K562 (cell line): ENCODE data around the gene ZNF407. TPM values are rescaled to one million over a fixed set of nuclear protein-coding genes. Genes with fewer than 3 reads are reported as not detected.
"Not testable (repeated sequence)": the region's sequence is repeated elsewhere in the genome, so short reads cannot be mapped to it uniquely, and the experiment has no call there.

Experiments used
- ATAC-seq: fragments of 200-7000 bp; cut with Tn5 transposase; 3 replicates; pipeline ENCODE4 v1.9.1; 2020; ENCODE audit warnings: moderate library complexity
- BruUV-seq: library from RNA; stranded (reverse); fragments of 400-500 nt; replicated peaks from 2 replicates; lab custom pipeline; 2021; lab: Mats Ljungman, UMichigan
- CTCF ChIA-PET: fragments of 300-600 bp; formaldehyde crosslinking; extraction: SDS; loops from one replicate; lab custom pipeline; 2021; ENCODE audit warnings: low intra/inter-chr PET ratio; lab: Yijun Ruan, JAX
- POLR2A ChIA-PET: fragments of 300-600, 350-650 bp; sonication (Branson Sonifier 250); formaldehyde crosslinking; extraction: SDS; loops from one replicate; lab custom pipeline; 2021; ENCODE audit warnings: antibody characterized with exemption, inconsistent platforms; lab: Yijun Ruan, JAX
- DNase-seq, 4 experiments: peaks; one replicate each; pipeline versions ENCODE4 v3.0.0 to v3.0.0-alpha.2; 2011 to 2018; ENCODE audit warnings: low spot score in 3 of 4, mixed read lengths in 3 of 4; ENCODE audit errors: extremely low read depth in 1 of 4
- FAIRE-seq: peaks from 2 replicates; lab custom pipeline; 2011; peaks lifted over from hg19 to GRCh38; lab: Jason Lieb, UNC
- H2AFZ ChIP-seq: 2 replicates; pipeline ENCODE4 v1.6.0; 2011; ENCODE audit warnings: low read depth, low read length, control low read depth, inconsistent platforms
- H3K27ac ChIP-seq: fragments of 200-600 bp; 3 replicates; pipeline ENCODE4 v1.8.0; 2011; ENCODE audit warnings: low read depth, mild to moderate bottlenecking, control low read depth, inconsistent platforms, low read length, moderate library complexity, mixed read lengths; ENCODE audit errors: extremely low read depth
- H3K27me3 ChIP-seq, 2 experiments: fragments of 300-600 bp in 1 of 2; 2 replicates in 1 of 2; 3 replicates in 1 of 2; pipeline versions ENCODE4 v1.6.0 to v1.8.0; 2011; ENCODE audit warnings: inconsistent platforms in 2 of 2, low read length in 2 of 2, mild to moderate bottlenecking in 1 of 2, mixed read lengths in 1 of 2, moderate library complexity in 1 of 2; ENCODE audit not compliant: control insufficient read depth in 2 of 2, insufficient read depth in 2 of 2
- H3K36me3 ChIP-seq: fragments of 300-600 bp; 3 replicates; pipeline ENCODE4 v1.8.0; 2011; ENCODE audit warnings: mild to moderate bottlenecking, low read length, inconsistent platforms; ENCODE audit not compliant: control insufficient read depth, insufficient read depth
- H3K4me1 ChIP-seq, 2 experiments: fragments of 200-600 bp in 1 of 2; replicated peaks in 1 of 2; 2 replicates in 1 of 2; 3 replicates in 1 of 2; pipeline versions ENCODE4 v1.5.1 to v1.8.0; 2011; ENCODE audit warnings: inconsistent platforms in 2 of 2, low read length in 2 of 2, mild to moderate bottlenecking in 1 of 2, mixed read lengths in 1 of 2, moderate library complexity in 1 of 2; ENCODE audit not compliant: control insufficient read depth in 2 of 2, insufficient read depth in 2 of 2
- H3K4me2 ChIP-seq: 2 replicates; pipeline ENCODE4 v1.6.1; 2011; ENCODE audit warnings: low read length, control low read depth, inconsistent platforms, mixed read lengths; ENCODE audit not compliant: insufficient read depth
- H3K4me3 ChIP-seq: fragments of 200-600 bp; sonication (generic), shearing (Covaris generic); 2 replicates; pipeline ENCODE4 v1.5.1; 2016; ENCODE audit warnings: control low read depth, inconsistent platforms
- H3K79me2 ChIP-seq: fragments of 200-600 bp; 3 replicates; pipeline ENCODE4 v1.8.0; 2011; ENCODE audit warnings: low read length, inconsistent platforms; ENCODE audit not compliant: control insufficient read depth, insufficient read depth
- H3K9ac ChIP-seq, 2 experiments: 2 replicates each; pipeline versions ENCODE4 v1.6.0 to v1.6.1; 2011; ENCODE audit warnings: low read depth in 2 of 2, low read length in 2 of 2, control low read depth in 1 of 2, inconsistent platforms in 1 of 2, mild to moderate bottlenecking in 1 of 2, mixed read lengths in 1 of 2; ENCODE audit not compliant: insufficient read depth in 1 of 2
- H3K9me1 ChIP-seq: one replicate; pipeline ENCODE4 v1.6.0; 2011; ENCODE audit warnings: inconsistent platforms, mild to moderate bottlenecking, low read length, moderate library complexity; ENCODE audit not compliant: control insufficient read depth, insufficient read depth
- H3K9me3 ChIP-seq: replicated peaks from 2 replicates; pipeline ENCODE4 v1.5.1; 2011; ENCODE audit warnings: low read depth, low read length, inconsistent platforms; ENCODE audit not compliant: control insufficient read depth, insufficient read depth
- H4K20me1 ChIP-seq: replicated peaks from 2 replicates; pipeline ENCODE4 v1.6.1; 2011; ENCODE audit warnings: low read length, inconsistent platforms, mixed read lengths; ENCODE audit not compliant: control insufficient read depth, insufficient read depth
- BRD4 ChIP-seq: fragments of 200-600 bp; sonication (generic); IDR thresholded peaks from 2 replicates; pipeline ENCODE4 v1.6.1; 2017; ENCODE audit warnings: inconsistent platforms
- DNMT1 ChIP-seq: fragments of 450-650 bp; IDR thresholded peaks from 2 replicates; pipeline ENCODE4 v1.6.1; 2016; ENCODE audit warnings: antibody characterized with exemption, mild to moderate bottlenecking
- JUND ChIP-seq, 2 experiments: IDR thresholded peaks; 2 replicates in 1 of 2; 3 replicates in 1 of 2; pipeline ENCODE4 v1.6.1; 2011; ENCODE audit warnings: borderline replicate concordance in 2 of 2, low read depth in 2 of 2, low read length in 2 of 2, improper control_type of control experiment in 1 of 2, missing biosample characterization in 1 of 2, missing genetic modification characterization in 1 of 2, missing genetic modification reagents in 1 of 2
- ZNF766 ChIP-seq: fragments of 200-800 bp; sonication (Bioruptor generic); conservative IDR thresholded peaks from 2 replicates; pipeline ENCODE4 v1.6.1; 2016; ENCODE audit warnings: missing genetic modification characterization, missing compliant biosample characterization
- WGBS: fragments of 100-300 bp; shearing (Covaris generic); methylation state at CpG from one replicate; pipeline ENCODE4 v1.1.6; 2016; ENCODE audit warnings: low coverage, mixed read lengths; ENCODE audit not compliant: insufficient coverage; ENCODE audit errors: missing lambda C conversion rate; 5-methylcytosine and 5-hydroxymethylcytosine counted together
- in situ Hi-C: fragments of 300-500 bp; cut with MboI; formaldehyde crosslinking; loops from 4 replicates; pipeline ENCODE4 v1.15.0; 2018; ENCODE audit warnings: inconsistent platforms, mixed read lengths
- intact Hi-C: fragments of 100-400 bp; cut with micrococcal nuclease; formaldehyde crosslinking; loops from 2 replicates; pipeline ENCODE4 v1.14.2; 2022
- polyA plus RNA-seq, 8 experiments: library from polyadenylated mRNA; depleted of rRNA in 4 of 8; stranded (reverse) in 5 of 8; unstranded in 3 of 8; fragments of >200 nt; fragmentation: Nextera tagmentation in 2 of 8; fragmentation: Illumina TruSeq in 1 of 8; extraction: Ambion mirVana in 2 of 8; extraction: Trizol in 1 of 8; gene quantifications; 2 replicates each; pipeline versions ENCODE4 v1.2.1 to v1.2.3, GENCODE V29; 2011 to 2014; ENCODE audit warnings: inconsistent platforms in 1 of 8, missing spikeins in 1 of 8
- total RNA-seq, 7 experiments: library from RNA; depleted of rRNA in 6 of 7; stranded (reverse); fragments of >200 nt in 6 of 7; fragmentation: Illumina TruSeq in 2 of 7; extraction: Trizol in 2 of 7; gene quantifications; 2 replicates each; pipeline versions ENCODE4 v1.2.1 to v1.2.3, GENCODE V29; 2011 to 2021; ENCODE audit warnings: low replicate concordance in 1 of 7
- TF ChIP-seq, protein P1 (sequence below): sonication (generic); formaldehyde crosslinking; IDR thresholded peaks from 2 replicates; pipeline ENCODE4 v1.8.0; 2022; ENCODE audit warnings: mild to moderate bottlenecking, missing genetic modification reagents

ZNF407 gene
- total and polyA plus RNA-seq, 9 of the 15 experiments (the other 6 are each of a cell fraction or from before 2014, with no cell fraction given), result 0.21 to 5.4 (median 2.3) TPM

DNA sequence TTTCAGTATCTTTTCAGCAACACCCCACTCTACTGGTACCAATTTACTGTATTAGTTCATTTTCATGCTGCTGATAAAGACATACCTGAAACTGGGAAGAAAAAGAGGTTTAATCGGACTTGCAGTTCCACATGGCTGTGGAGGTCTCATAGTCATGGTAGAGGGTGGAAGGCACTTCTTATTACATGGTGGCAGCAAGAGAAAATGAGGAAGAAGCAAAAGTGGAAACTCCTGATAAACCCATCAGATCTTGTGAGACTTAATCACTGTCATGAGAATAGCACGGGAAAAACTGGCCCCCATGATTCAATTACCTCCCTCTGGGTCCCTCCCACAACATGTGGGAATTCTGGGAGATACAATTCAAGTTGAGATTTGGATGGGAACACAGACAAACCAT lies 374.1 kb downstream of the ZNF407 start:
- H3K4me3 ChIP-seq, H3K4me2 ChIP-seq, H3K9me1 ChIP-seq, H3K36me3 ChIP-seq, H3K79me2 ChIP-seq, FAIRE-seq, in situ Hi-C loops, H3K4me1 ChIP-seq, H3K27me3 ChIP-seq, H4K20me1 ChIP-seq, intact Hi-C loops, DNase-seq, BruUV-seq, CTCF ChIA-PET, H3K9me3 ChIP-seq, ATAC-seq, H3K9ac ChIP-seq, H3K27ac ChIP-seq, POLR2A ChIA-PET, H2AFZ ChIP-seq: not testable (repeated sequence)
- WGBS, result 0% methylated on average over 2 of the region's 2 CpGs
- peak; percentile 50 for TF ChIP-seq ZNF766 (CRISPR knock-in tag)

DNA sequence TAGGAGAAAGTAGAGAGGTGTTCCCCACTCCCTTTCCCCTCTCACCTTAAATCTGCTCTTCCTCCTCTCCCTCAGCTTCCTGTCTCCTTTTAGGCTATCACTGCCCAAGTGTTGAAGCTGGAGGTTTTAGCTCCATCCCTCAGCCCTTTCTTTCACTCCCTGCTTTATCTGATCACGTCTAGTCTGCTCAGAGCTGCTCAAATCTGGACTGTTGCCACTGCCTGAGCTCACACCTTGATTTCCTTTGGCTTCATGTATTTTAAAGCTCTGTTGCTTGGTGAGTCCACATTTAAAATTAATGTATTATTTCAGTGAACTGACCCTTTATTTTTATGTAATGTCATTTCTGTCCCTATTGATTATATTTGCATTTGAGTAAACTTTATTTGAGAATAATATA lies 374.7 kb downstream of the ZNF407 start:
- H3K9me3 ChIP-seq, result no peaks in the 10 kb centered on the region
- CTCF ChIA-PET, result no interaction called here
- FAIRE-seq (no peak), DNase-seq (no peak), ATAC-seq (no peak)
- H2AFZ ChIP-seq, result no peak overlapping the region
- no peaks in the 10 kb centered on the region for H4K20me1 ChIP-seq
- WGBS, result 9% methylated on average over 1 of the region's 1 CpG
- BruUV-seq, result no TSS peak
- H3K27ac ChIP-seq, result no peak overlapping the region
- intact Hi-C loops, result no loop called here
- H3K4me3 ChIP-seq, result no peak overlapping the region
- no peaks in the 10 kb centered on the region for H3K4me1 ChIP-seq
- in situ Hi-C loops, result no loop called here
- POLR2A ChIA-PET, result no interaction called here
- H3K9me1 ChIP-seq, result no peaks in the 10 kb centered on the region
- no peak overlapping the region for H3K4me2 ChIP-seq
- H3K27me3 ChIP-seq, result no peaks in the 10 kb centered on the region
- no peaks in the 10 kb centered on the region for H3K36me3 ChIP-seq
- TF ChIP-seq JUND (IDR thresholded peaks at IDR 0.05; ENCODE audit: borderline replicate concordance, low read depth, low read length) (no peak), JUND (tag; IDR thresholded peaks at IDR 0.05; ENCODE audit: borderline replicate concordance, low read depth, low read length) (no peak), DNMT1 (no peak), BRD4 (no peak)
- TF ChIP-seq, protein P1, sequence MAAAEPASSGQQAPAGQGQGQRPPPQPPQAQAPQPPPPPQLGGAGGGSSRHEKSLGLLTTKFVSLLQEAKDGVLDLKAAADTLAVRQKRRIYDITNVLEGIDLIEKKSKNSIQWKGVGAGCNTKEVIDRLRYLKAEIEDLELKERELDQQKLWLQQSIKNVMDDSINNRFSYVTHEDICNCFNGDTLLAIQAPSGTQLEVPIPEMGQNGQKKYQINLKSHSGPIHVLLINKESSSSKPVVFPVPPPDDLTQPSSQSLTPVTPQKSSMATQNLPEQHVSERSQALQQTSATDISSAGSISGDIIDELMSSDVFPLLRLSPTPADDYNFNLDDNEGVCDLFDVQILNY (CRISPR knock-in tag), result no peak
- H3K9ac ChIP-seq, result no peak overlapping the region
- no peaks in the 10 kb centered on the region for H3K79me2 ChIP-seq
